ENCODE results near the gene DYNC2I2. TPM values are rescaled to one million over a fixed set of nuclear protein-coding genes. Genes with fewer than 3 reads are reported as not detected.
"Not testable (repeated sequence)": the region's sequence is repeated elsewhere in the genome, so short reads cannot be mapped to it uniquely, and the experiment has no call there.

Gene DYNC2I2
- total and polyA plus RNA-seq, 2 donors: 37.5 to 56.1 TPM

- H3K27ac ChIP-seq (ENCODE audit: low read depth in 1 of 2, low read length in 1 of 2): no peak overlapping the region
- H3K4me1 ChIP-seq (ENCODE audit: control insufficient read depth in 2 of 2, insufficient read depth in 2 of 2, low read length in 2 of 2): peaks cover 0 to under 1% of the 10 kb centered on the region in 2 donors
- H3K4me3 ChIP-seq (ENCODE audit: low read length in 2 of 2): no peak overlapping the region
- no peaks in the 10 kb centered on the region for H3K27me3 ChIP-seq (ENCODE audit: control insufficient read depth in 2 of 2, insufficient read depth in 1 of 2, low read length in 1 of 2)
- WGBS: 99% methylated on average over 9 of the region's 9 CpGs
- H3K9me3 ChIP-seq (ENCODE audit: control insufficient read depth in 2 of 2, insufficient read depth in 1 of 2, low read length in 1 of 2): no peaks in the 10 kb centered on the region
- DNase-seq (ENCODE audit: low read depth in 6 of 9, low spot score in 9 of 9): no peak
- peaks cover 70 to 84% of the 10 kb centered on the region in 2 donors for H3K36me3 ChIP-seq (ENCODE audit: control insufficient read depth in 2 of 2, insufficient read depth in 2 of 2, low read length in 1 of 2)
Measured at GRCh38 chr9:128593856-128594255, 62.8 kb downstream of the DYNC2I2 start.

- H3K27ac ChIP-seq (ENCODE audit: low read depth in 1 of 2, low read length in 1 of 2): no peak overlapping the region
- DNase-seq (ENCODE audit: low read depth in 6 of 9, low spot score in 9 of 9): no peak
- 71% methylated on average over 6 of the region's 6 CpGs for WGBS
- H3K36me3 ChIP-seq (ENCODE audit: control insufficient read depth in 2 of 2, insufficient read depth in 2 of 2, low read length in 1 of 2): peaks cover 70 to 83% of the 10 kb centered on the region in 2 donors
- no peak overlapping the region for H3K4me3 ChIP-seq (ENCODE audit: low read length in 2 of 2)
- no peaks in the 10 kb centered on the region for H3K27me3 ChIP-seq (ENCODE audit: control insufficient read depth in 2 of 2, insufficient read depth in 1 of 2, low read length in 1 of 2)
- no peaks in the 10 kb centered on the region for H3K9me3 ChIP-seq (ENCODE audit: control insufficient read depth in 2 of 2, insufficient read depth in 1 of 2, low read length in 1 of 2)
- H3K4me1 ChIP-seq (ENCODE audit: control insufficient read depth in 2 of 2, insufficient read depth in 2 of 2, low read length in 2 of 2): peaks cover 0 to 8% of the 10 kb centered on the region in 2 donors
Measured at GRCh38 chr9:128593039-128593438, 63.6 kb downstream of the DYNC2I2 start.

- Histone ChIP-seq H3K9me3 (ENCODE audit: control insufficient read depth in 2 of 2, insufficient read depth in 1 of 2, low read length in 1 of 2) (no peaks in the 10 kb centered on the region), H3K27ac (ENCODE audit: low read depth in 1 of 2, low read length in 1 of 2) (peak overlapping the region; percentile 6 to 28), H3K36me3 (ENCODE audit: control insufficient read depth in 2 of 2, insufficient read depth in 2 of 2, low read length in 1 of 2) (peaks cover 76 to 83% of the 10 kb centered on the region in 2 donors), H3K4me1 (ENCODE audit: control insufficient read depth in 2 of 2, insufficient read depth in 2 of 2, low read length in 2 of 2) (peaks cover 3 to 22% of the 10 kb centered on the region in 2 donors), H3K4me3 (ENCODE audit: low read length in 2 of 2) (no peak overlapping the region), H3K27me3 (ENCODE audit: control insufficient read depth in 2 of 2, insufficient read depth in 1 of 2, low read length in 1 of 2) (no peaks in the 10 kb centered on the region)
- peak in 2 of 9 donors; percentile 4 to 37 for DNase-seq (ENCODE audit: low read depth in 6 of 9, low spot score in 9 of 9)
- 90% methylated on average over 11 of the region's 11 CpGs for WGBS
Measured at GRCh38 chr9:128588581-128589233, 67.9 kb downstream of the DYNC2I2 start.

- Histone ChIP-seq H3K4me3 (ENCODE audit: low read length in 2 of 2) (no peak overlapping the region), H3K27me3 (ENCODE audit: control insufficient read depth in 2 of 2, insufficient read depth in 1 of 2, low read length in 1 of 2) (no peaks in the 10 kb centered on the region), H3K9me3 (ENCODE audit: control insufficient read depth in 2 of 2, insufficient read depth in 1 of 2, low read length in 1 of 2) (no peaks in the 10 kb centered on the region), H3K4me1 (ENCODE audit: control insufficient read depth in 2 of 2, insufficient read depth in 2 of 2, low read length in 2 of 2) (peaks cover 3 to 22% of the 10 kb centered on the region in 2 donors), H3K36me3 (ENCODE audit: control insufficient read depth in 2 of 2, insufficient read depth in 2 of 2, low read length in 1 of 2) (peaks cover 78 to 85% of the 10 kb centered on the region in 2 donors), H3K27ac (ENCODE audit: low read depth in 1 of 2, low read length in 1 of 2) (peak overlapping the region; percentile 60 to 87)
- WGBS: 4% methylated on average over 6 of the region's 6 CpGs
- DNase-seq (ENCODE audit: low read depth in 6 of 9, low spot score in 9 of 9): peak; percentile 53 to 92 (median 81)
Measured at GRCh38 chr9:128587453-128587852, 69.2 kb downstream of the DYNC2I2 start.

- not testable (repeated sequence) for DNase-seq (ENCODE audit: low read depth in 6 of 9, low spot score in 9 of 9); H3K27me3 ChIP-seq (ENCODE audit: control insufficient read depth in 2 of 2, insufficient read depth in 1 of 2, low read length in 1 of 2); H3K9me3 ChIP-seq (ENCODE audit: control insufficient read depth in 2 of 2, insufficient read depth in 1 of 2, low read length in 1 of 2); H3K4me3 ChIP-seq (ENCODE audit: low read length in 2 of 2)
- WGBS: 96% methylated on average over 11 of the region's 11 CpGs
- Histone ChIP-seq H3K27ac (ENCODE audit: low read depth in 1 of 2, low read length in 1 of 2) (peak overlapping the region; percentile 31 to 87), H3K4me1 (ENCODE audit: control insufficient read depth in 2 of 2, insufficient read depth in 2 of 2, low read length in 2 of 2) (peaks cover 3 to 22% of the 10 kb centered on the region in 2 donors), H3K36me3 (ENCODE audit: control insufficient read depth in 2 of 2, insufficient read depth in 2 of 2, low read length in 1 of 2) (peaks cover 81 to 87% of the 10 kb centered on the region in 2 donors)
Measured at GRCh38 chr9:128586934-128587333, 69.7 kb downstream of the DYNC2I2 start.

GRCh38 chr9:128585155-128585554, 71.5 kb downstream of the DYNC2I2 start:
- H3K27ac ChIP-seq (ENCODE audit: low read depth in 1 of 2, low read length in 1 of 2); H3K9me3 ChIP-seq (ENCODE audit: control insufficient read depth in 2 of 2, insufficient read depth in 1 of 2, low read length in 1 of 2); H3K27me3 ChIP-seq (ENCODE audit: control insufficient read depth in 2 of 2, insufficient read depth in 1 of 2, low read length in 1 of 2); DNase-seq (ENCODE audit: low read depth in 6 of 9, low spot score in 9 of 9); H3K4me3 ChIP-seq (ENCODE audit: low read length in 2 of 2): not testable (repeated sequence)
- Histone ChIP-seq H3K4me1 (ENCODE audit: control insufficient read depth in 2 of 2, insufficient read depth in 2 of 2, low read length in 2 of 2) (peaks cover 3 to 22% of the 10 kb centered on the region in 2 donors), H3K36me3 (ENCODE audit: control insufficient read depth in 2 of 2, insufficient read depth in 2 of 2, low read length in 1 of 2) (peaks cover 78 to 88% of the 10 kb centered on the region in 2 donors)
- WGBS: 95% methylated on average over 8 of the region's 8 CpGs

Other genes starting within 250 kb of the DYNC2I2 start
- 2.3 TPM for gene CERCAM, start 236.0 kb downstream of the DYNC2I2 start, total RNA-seq
- gene CERCAM, start 236.0 kb downstream of the DYNC2I2 start, polyA plus RNA-seq: 3.1 TPM
- 34.4 TPM for gene ODF2, start 200.8 kb downstream of the DYNC2I2 start, total RNA-seq
- gene ODF2, start 200.8 kb downstream of the DYNC2I2 start, polyA plus RNA-seq: 22.7 TPM
- gene GLE1, start 152.1 kb downstream of the DYNC2I2 start, total RNA-seq: 36.8 TPM
- 23.7 TPM for gene GLE1, start 152.1 kb downstream of the DYNC2I2 start, polyA plus RNA-seq
- 109 TPM for gene SPTAN1, start 104.3 kb downstream of the DYNC2I2 start, total RNA-seq
- gene SPTAN1, start 104.3 kb downstream of the DYNC2I2 start, polyA plus RNA-seq: 136 TPM
- 654 TPM for gene SET, start 32.4 kb upstream of the DYNC2I2 start, total RNA-seq
- gene SET, start 32.4 kb upstream of the DYNC2I2 start, polyA plus RNA-seq: 177 TPM
- 3.8 TPM for gene PKN3, start 45.7 kb upstream of the DYNC2I2 start, total RNA-seq
- gene PKN3, start 45.7 kb upstream of the DYNC2I2 start, polyA plus RNA-seq: 10.4 TPM
- 20.7 TPM for gene ZDHHC12, start 67.3 kb upstream of the DYNC2I2 start, total RNA-seq
- 46.4 TPM for gene ZDHHC12, start 67.3 kb upstream of the DYNC2I2 start, polyA plus RNA-seq
- 11.3 TPM for gene ZER1, start 115.1 kb upstream of the DYNC2I2 start, total RNA-seq
- gene ZER1, start 115.1 kb upstream of the DYNC2I2 start, polyA plus RNA-seq: 23.0 TPM
- gene TBC1D13, start 130.4 kb upstream of the DYNC2I2 start, total RNA-seq: 5.0 TPM
- 19.4 TPM for gene TBC1D13, start 130.4 kb upstream of the DYNC2I2 start, polyA plus RNA-seq
- gene ENDOG, start 161.7 kb upstream of the DYNC2I2 start, total RNA-seq: 21.5 TPM
- gene ENDOG, start 161.7 kb upstream of the DYNC2I2 start, polyA plus RNA-seq: 11.0 TPM
- 24.3 TPM for gene SPOUT1, start 172.9 kb upstream of the DYNC2I2 start, total RNA-seq
- gene SPOUT1, start 172.9 kb upstream of the DYNC2I2 start, polyA plus RNA-seq: 48.5 TPM
- 16.1 TPM for gene KYAT1, start 225.1 kb upstream of the DYNC2I2 start, total RNA-seq
- 9.9 TPM for gene KYAT1, start 225.1 kb upstream of the DYNC2I2 start, polyA plus RNA-seq
- 9.5 TPM for gene LRRC8A, start 225.3 kb upstream of the DYNC2I2 start, total RNA-seq
- 10.3 TPM for gene LRRC8A, start 225.3 kb upstream of the DYNC2I2 start, polyA plus RNA-seq